Uterus (tissue), 4 donors: ENCODE measurements around the gene TMEM239. TPM values are rescaled to one million over a fixed set of nuclear protein-coding genes. Genes with fewer than 3 reads are reported as not detected.

Source experiments
- DNase-seq, 2 donors: peaks; one replicate each; pipeline ENCODE4 v3.0.0-alpha.2; 2019 to 2020
- H3K27ac ChIP-seq, 2 donors: fragments of 200-600 bp; sonication (generic); 1 replicate in 1 of 2; 2 replicates in 1 of 2; pipeline ENCODE4 v1.5.1; 2016 to 2018
- H3K27me3 ChIP-seq, 2 donors: fragments of 200-600 bp; sonication (generic); one replicate each; pipeline ENCODE4 v1.5.1; 2018 to 2019; ENCODE audit warnings: control low read depth in 1 of 2
- H3K36me3 ChIP-seq, 2 donors: fragments of 200-600 bp; sonication (generic); one replicate each; pipeline ENCODE4 v1.5.1; 2019; ENCODE audit warnings: control low read depth in 1 of 2
- H3K4me1 ChIP-seq, 2 donors: fragments of 200-600 bp; sonication (generic); one replicate each; pipeline ENCODE4 v1.5.1; 2018 to 2019; ENCODE audit warnings: control low read depth in 1 of 2
- H3K4me3 ChIP-seq, 2 donors: fragments of 200-600 bp; sonication (generic); 1 replicate in 1 of 2; 2 replicates in 1 of 2; pipeline ENCODE4 v1.5.1; 2018 to 2019; ENCODE audit warnings: mild to moderate bottlenecking in 1 of 2
- H3K9me3 ChIP-seq, 2 donors: fragments of 200-600 bp; sonication (generic); one replicate each; pipeline ENCODE4 v1.5.1; 2019; ENCODE audit warnings: control low read depth in 1 of 2
- CTCF ChIP-seq, 4 experiments: fragments of 200-600 bp in 2 of 4; fragments of 450-650 bp in 2 of 4; sonication (generic) in 2 of 4; IDR thresholded peaks; one replicate each; pipeline ENCODE4 v1.5.1; 2016 to 2019; ENCODE audit warnings: antibody characterized with exemption in 4 of 4, mild to moderate bottlenecking in 2 of 4, moderate library complexity in 1 of 4
- POLR2A ChIP-seq, 2 donors: fragments of 450-650 bp; IDR thresholded peaks; one replicate each; pipeline ENCODE4 v1.6.1; 2016; ENCODE audit warnings: antibody characterized with exemption in 2 of 2, mild to moderate bottlenecking in 1 of 2, moderate library complexity in 1 of 2
- intact Hi-C: fragments of 100-400 bp; cut with DNase I; formaldehyde crosslinking; loops from one replicate; pipeline ENCODE4 v1.15.1; 2023; ENCODE audit warnings: low total_unique reads
- total RNA-seq, 4 donors: library from RNA; depleted of rRNA in 3 of 4; stranded (reverse); fragments of >200 nt in 3 of 4; gene quantifications; one replicate each; pipeline versions ENCODE4 v1.1.0 to v1.2.4, GENCODE V29; 2014 to 2023
- donor health status: DM: yes; HTN: yes; CAD: no.

TMEM239 gene
- total RNA-seq, 4 donors from 2014 or later: not detected

- DNase-seq: no peak
- Histone ChIP-seq H3K27me3 (no peaks in the 10 kb centered on the region), H3K36me3 (no peaks in the 10 kb centered on the region), H3K9me3 (no peaks in the 10 kb centered on the region), H3K4me3 (no peak overlapping the region), H3K4me1 (no peaks in the 10 kb centered on the region), H3K27ac (no peak overlapping the region)
- intact Hi-C loops: no loop called here
- TF ChIP-seq POLR2A (IDR thresholded peaks at IDR 0.05) (no peak), CTCF (IDR thresholded peaks at IDR 0.05) (no peak)
Measured at GRCh38 chr20:2773812-2774211, 42.4 kb upstream of the TMEM239 start.

- intact Hi-C loops: no loop called here
- TF ChIP-seq CTCF (IDR thresholded peaks at IDR 0.05): no peak
- no peak for TF ChIP-seq POLR2A (IDR thresholded peaks at IDR 0.05)
- no peaks in the 10 kb centered on the region for H3K9me3 ChIP-seq
- H3K4me3 ChIP-seq: no peak overlapping the region
- H3K27ac ChIP-seq: no peak overlapping the region
- H3K4me1 ChIP-seq: no peaks in the 10 kb centered on the region
- H3K36me3 ChIP-seq: no peaks in the 10 kb centered on the region
- no peaks in the 10 kb centered on the region for H3K27me3 ChIP-seq
- no peak for DNase-seq
Measured at GRCh38 chr20:2775139-2775538, 41.0 kb upstream of the TMEM239 start.

GRCh38 chr20:2778602-2779321 lies 37.4 kb upstream of the TMEM239 start:
- no peak overlapping the region for H3K27ac ChIP-seq
- no peaks in the 10 kb centered on the region for H3K36me3 ChIP-seq
- TF ChIP-seq POLR2A (IDR thresholded peaks at IDR 0.05): no peak
- TF ChIP-seq CTCF (IDR thresholded peaks at IDR 0.05): no peak
- H3K4me3 ChIP-seq: no peak overlapping the region
- no peak for DNase-seq
- intact Hi-C loops: no loop called here
- no peaks in the 10 kb centered on the region for H3K27me3 ChIP-seq
- H3K9me3 ChIP-seq: no peaks in the 10 kb centered on the region
- no peaks in the 10 kb centered on the region for H3K4me1 ChIP-seq

GRCh38 chr20:2780948-2781347 lies 35.2 kb upstream of the TMEM239 start:
- Histone ChIP-seq H3K9me3 (no peaks in the 10 kb centered on the region), H3K36me3 (no peaks in the 10 kb centered on the region), H3K27ac (no peak overlapping the region), H3K4me1 (no peaks in the 10 kb centered on the region), H3K4me3 (no peak overlapping the region), H3K27me3 (no peaks in the 10 kb centered on the region)
- no peak for DNase-seq
- TF ChIP-seq CTCF (IDR thresholded peaks at IDR 0.05): no peak
- no peak for TF ChIP-seq POLR2A (IDR thresholded peaks at IDR 0.05)
- intact Hi-C loops: no loop called here

- Histone ChIP-seq H3K9me3 (no peaks in the 10 kb centered on the region), H3K4me3 (no peak overlapping the region), H3K4me1 (no peaks in the 10 kb centered on the region), H3K27ac (no peak overlapping the region), H3K27me3 (no peaks in the 10 kb centered on the region), H3K36me3 (no peaks in the 10 kb centered on the region)
- TF ChIP-seq CTCF (IDR thresholded peaks at IDR 0.05) (no peak), POLR2A (IDR thresholded peaks at IDR 0.05) (no peak)
- DNase-seq: no peak
- intact Hi-C loops: no loop called here
Measured at GRCh38 chr20:2783908-2784566, 32.1 kb upstream of the TMEM239 start.
